Head of caudate nucleus (tissue), 42 donors: ENCODE results near the gene ANKRD13D.
A peak's percentile ranks its signal among the peaks of the same experiment; 100 is the strongest.

Source experiments
- DNase-seq, 42 donors: peaks; one replicate each; pipeline versions ENCODE4 v3.0.0 to v3.0.0-alpha.2; 2020 to 2021; ENCODE audit warnings: mixed read lengths in 7 of 42
- intact Hi-C: fragments of 100-400 bp; cut with DNase I; formaldehyde crosslinking; loops from one replicate; pipeline ENCODE4 v1.15.0; 2022

ANKRD13D gene

DNA sequence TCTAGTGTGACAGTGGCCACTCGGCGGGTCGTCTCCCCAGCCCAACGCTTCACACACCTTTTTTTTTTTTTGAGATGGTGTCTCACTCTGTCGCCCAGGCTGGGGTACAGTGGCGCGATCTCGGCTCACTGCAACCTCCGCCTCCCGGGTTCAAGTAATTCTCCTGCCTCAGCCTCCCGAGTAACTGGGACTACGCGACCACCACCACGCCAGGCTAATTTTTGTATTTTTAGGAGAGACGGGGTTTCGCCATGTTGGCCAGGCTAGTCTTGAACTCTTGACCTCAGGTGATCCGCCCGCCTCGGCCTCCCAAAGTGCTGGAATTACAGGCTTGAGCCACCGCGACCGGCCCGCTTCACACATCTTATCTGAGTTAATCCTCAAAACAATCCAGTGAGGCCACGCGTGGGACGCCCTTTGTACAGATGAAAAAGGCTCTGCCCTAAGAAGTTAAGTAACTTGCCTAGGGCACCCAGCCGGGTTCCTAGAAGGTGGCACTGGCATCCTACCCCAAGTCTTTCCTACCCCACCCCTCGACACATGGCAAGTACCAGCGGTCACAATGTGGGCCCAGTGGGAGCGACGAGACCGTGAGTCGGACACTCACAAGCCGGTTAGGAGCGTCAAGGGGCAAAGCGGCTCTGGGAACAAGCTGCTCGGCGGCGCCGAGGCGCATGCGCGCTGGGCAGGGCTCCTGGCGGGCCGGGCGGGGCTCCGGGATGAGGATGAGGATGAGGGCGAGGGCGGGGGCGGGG lies 28.0 kb upstream of the ANKRD13D start:
- peak in 41 of 42 donors; percentile 42 to 91 (median 74) for DNase-seq
- intact Hi-C loops: loop anchor here (10.0 kb wide), 1 partner anchor 114 kb away; the partner anchor contains the start of gene CLCF1

DNA sequence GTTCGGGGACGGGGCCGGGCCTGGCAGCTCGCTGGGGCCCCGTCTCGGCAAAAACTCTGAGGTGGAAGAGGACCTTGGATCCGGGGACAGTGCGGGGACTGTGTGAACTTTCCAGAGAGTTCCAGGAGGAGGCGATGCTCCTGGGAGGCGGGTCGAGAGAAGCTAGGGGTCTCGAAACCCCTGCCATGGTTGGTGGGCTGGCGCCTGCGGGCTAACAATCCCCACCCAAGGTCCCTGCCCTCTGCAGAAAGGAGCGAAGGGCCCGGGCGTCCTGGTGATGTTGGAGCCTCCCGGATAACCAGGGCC lies 27.5 kb upstream of the ANKRD13D start:
- intact Hi-C loops: loop anchor here (10.0 kb wide), 1 partner anchor 113 kb away; the partner anchor contains the start of gene CLCF1
- DNase-seq: peak in 2 of 42 donors; percentile 27 to 62

DNA sequence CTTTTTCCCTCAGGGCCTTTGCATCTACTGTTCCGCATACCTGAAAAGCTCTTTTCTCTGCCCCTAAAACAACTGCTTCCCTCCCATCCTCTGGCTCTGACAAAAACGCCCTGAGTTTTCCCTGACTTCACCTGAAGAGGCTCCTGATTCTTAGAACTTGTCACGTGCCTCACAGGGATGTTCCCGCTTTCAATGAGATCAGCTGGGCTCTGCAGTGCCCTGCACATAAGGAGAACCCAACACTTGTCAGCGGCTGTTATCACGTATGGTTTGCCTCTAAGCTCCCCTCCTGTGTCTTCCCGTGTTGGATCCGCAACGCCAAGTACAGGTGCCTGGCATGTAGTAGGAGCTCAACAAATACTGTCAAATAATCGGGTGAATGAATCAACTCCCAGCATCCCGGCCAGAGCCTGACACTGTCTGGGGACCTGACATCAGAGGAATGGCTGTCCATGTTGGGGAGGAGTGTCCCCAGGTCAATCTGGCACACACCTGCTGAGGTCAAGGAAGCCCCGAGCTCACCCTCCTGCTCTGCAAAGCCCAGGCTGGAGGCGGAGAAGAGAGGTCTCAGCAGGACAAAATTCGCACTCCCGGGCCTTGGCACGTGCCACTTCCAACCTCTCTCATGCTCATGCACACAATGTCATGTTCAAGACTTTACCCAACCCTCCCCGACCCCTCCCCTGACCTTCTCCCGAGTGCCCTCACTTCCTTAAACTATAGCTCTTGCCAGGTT lies 27.0 kb upstream of the ANKRD13D start:
- DNase-seq: peak in 8 of 42 donors; percentile 23 to 57 (median 36)
- intact Hi-C loops: loop anchor here (10.0 kb wide), 1 partner anchor 113 kb away; the partner anchor contains the start of gene CLCF1

DNA sequence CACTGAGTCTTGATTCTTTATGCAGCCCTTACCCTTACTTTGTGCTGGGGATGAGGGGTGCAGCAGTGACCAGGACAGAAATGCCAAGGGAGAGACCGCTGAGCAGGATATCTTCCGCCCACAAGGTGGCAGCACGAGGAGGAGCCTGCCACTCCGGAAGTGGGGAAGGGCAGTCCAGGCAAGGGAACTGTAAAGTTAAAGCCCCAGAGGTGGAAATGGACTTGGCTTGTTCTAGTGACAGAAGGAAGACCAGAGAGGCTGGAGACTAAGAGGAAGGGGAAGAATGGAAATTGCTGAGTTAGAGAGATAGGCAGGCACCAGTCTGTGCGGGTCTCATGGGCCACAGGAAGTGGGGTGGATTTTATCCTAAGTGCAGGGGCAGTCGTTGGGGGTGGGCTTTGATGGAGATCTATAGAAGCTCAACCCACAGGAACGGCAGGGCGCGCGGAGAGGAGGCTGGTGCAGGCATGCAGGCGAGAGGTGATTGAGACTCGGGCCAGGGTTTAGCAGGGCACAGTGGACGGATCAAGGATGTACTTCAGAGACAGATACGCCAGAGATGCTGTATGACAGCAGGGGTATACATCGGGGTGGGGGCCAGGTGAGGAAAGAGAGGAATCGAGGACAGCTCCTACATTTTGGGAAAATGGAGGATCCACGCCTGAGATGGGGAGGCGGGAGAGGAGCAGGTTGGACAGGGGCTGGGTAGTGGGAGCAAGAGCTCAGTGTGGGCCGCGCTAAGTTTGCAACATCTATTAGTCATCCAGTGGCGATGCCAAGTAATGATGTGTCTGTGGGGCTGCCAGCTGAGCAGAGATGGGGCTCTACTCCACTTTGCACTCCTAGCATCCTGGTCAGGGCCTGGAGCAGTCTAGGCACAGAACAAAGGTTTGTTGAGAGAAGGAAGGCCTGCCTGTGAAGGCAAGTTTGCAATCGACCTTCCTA lies 26.1 kb upstream of the ANKRD13D start:
- intact Hi-C loops: loop anchor here (10.0 kb wide), 1 partner anchor 112 kb away; the partner anchor contains the start of gene CLCF1
- peak; percentile 61 to 93 (median 82) for DNase-seq

DNA sequence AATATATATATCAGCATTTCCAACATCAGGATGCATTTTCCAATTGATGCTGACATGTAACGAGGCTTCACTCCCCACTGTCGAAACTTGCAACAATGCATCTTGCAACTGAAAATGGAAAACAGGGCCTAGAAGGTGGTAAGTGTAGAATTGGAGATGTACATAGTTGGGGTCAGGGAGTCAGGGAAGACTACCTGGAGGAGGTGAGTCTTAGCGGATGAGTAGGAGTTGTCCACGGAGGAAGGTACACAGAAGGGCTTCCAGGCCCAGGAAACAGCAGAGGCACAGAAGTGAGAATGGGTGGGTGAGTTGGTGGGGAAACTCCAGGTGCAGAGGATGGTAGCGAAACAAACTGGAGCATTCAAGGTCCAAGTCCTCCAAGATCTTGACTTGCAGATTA lies 24.8 kb upstream of the ANKRD13D start:
- intact Hi-C loops: loop anchor here (2.0 to 10.0 kb wide), 2 partner anchors 53 to 111 kb away; partner anchors contain the start of gene CLCF1
- DNase-seq: no peak

DNA sequence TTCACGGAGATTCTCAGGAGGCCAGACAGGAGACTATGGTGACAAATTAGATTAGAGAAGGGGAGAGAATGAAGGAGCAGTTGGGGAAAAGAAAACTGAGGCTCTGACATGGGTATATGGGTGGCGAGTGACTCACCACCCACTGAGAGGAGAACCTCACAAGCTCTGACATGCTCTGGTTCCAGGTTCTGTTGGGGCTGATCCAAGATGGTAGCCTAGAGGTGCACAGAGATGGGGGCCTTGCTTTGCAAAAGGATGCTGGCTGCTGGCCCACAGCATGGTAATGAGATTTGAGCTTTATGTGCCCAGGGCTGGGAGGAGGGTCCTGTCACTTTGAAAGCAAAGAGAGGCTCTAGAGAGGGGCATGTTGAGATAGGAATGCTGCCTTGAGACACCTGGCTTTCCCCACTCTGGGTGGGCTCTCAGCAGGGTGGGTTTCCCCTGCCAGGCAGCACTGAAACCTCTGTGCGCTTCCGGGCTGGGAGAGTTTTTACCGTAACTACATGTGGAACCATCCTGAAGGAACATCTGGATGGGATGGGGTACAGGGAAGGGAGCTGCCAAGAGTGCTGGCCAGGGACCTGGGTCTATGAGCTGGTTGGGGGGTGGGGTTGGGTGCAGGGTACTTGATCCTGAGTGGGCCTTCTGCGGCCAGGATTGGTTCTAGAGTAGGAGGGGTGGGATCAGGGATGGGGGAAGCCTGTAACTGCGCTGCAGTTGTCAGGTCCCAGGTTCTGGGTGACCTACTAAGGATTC lies 24.0 kb upstream of the ANKRD13D start:
- peak in 3 of 42 donors; percentile 1 to 26 (median 2) for DNase-seq
- intact Hi-C loops: loop anchor here (2.0 to 10.0 kb wide), 2 partner anchors 52 to 110 kb away; partner anchors contain the start of gene CLCF1

DNA sequence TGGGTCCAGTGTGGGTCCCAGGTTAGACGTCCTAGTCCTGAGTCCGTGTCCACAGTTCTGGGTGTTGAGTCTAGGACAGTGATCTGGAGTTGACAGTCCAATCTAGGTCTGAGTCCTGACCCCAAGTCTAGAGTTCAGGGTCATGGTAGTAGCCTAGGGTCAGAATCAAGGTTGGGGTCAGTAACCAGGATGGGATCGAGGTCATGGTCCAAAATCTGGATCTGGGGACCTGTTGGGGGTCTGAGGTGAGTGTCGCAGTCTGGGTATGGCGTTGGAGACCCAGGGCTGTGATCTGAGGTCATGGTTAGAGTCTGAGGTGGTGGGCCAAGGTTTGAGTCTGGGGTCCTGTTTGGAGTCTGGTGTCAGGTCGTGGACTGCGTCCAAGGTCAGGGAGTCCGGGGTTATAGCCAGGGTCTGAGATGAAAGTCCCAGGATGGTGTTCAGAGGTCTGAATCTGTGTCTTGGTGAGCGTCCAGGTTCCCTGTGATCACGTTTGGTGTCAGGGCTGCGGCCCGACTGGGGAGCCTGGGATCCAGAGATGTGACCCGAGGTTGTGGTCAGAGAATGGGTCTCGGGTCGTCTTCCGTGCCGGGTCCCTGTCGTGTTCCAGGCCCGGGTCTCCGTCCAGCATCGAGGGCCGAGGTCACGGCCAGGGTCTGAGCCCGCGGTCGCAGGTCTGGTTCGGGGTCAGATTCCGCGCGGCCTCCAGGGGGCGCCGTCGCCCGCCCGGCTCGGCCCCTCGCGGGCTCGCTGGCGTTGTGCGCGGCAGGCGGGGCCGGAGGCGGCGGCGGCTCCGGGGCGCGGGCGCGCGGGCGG lies 23.3 kb upstream of the ANKRD13D start:
- DNase-seq: peak in 41 of 42 donors; percentile 48 to 92 (median 82)
- intact Hi-C loops: loop anchor here (2.0 to 10.0 kb wide), 2 partner anchors 51 to 109 kb away; partner anchors contain the start of gene CLCF1

DNA sequence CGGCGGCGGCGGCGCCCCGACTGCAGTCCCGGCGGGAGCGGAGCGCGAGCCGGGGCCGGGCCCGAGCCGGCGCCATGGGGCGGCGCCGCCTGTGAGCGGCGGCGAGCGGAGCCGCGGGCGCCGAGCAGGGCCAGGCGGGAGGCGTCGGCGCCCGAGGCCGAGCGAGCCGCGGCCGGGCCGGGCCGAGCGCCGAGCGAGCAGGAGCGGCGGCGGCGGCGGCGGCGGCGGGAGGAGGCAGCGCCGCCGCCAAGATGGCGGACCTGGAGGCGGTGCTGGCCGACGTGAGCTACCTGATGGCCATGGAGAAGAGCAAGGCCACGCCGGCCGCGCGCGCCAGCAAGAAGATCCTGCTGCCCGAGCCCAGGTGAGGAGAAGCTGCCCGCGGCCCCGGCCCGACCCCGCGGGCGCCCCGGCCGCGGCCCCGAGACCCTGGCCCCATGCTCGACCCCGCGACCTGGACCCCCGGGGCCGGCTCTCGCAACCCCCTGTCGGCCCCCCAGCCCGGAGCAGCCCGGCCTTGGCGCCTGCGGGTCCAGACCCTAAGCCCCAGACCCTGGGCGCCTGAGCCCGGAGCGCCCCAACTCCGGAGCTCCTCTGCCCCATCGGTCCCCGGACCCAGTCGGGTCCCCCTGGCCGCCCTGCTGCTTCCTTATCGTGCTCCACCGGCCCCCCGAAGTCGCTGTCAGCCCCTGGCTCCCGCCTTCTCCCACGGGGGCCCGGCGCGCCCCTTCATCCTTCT lies 22.5 kb upstream of the ANKRD13D start, which contains the start of gene GRK2:
Gene GRK2 (plus strand): TSS at position 25 of the 739 bp plus-strand sequence. CDS start 227 bp downstream, at position 252.
- DNase-seq: peak in 6 of 42 donors; percentile 9 to 43 (median 20)

DNA sequence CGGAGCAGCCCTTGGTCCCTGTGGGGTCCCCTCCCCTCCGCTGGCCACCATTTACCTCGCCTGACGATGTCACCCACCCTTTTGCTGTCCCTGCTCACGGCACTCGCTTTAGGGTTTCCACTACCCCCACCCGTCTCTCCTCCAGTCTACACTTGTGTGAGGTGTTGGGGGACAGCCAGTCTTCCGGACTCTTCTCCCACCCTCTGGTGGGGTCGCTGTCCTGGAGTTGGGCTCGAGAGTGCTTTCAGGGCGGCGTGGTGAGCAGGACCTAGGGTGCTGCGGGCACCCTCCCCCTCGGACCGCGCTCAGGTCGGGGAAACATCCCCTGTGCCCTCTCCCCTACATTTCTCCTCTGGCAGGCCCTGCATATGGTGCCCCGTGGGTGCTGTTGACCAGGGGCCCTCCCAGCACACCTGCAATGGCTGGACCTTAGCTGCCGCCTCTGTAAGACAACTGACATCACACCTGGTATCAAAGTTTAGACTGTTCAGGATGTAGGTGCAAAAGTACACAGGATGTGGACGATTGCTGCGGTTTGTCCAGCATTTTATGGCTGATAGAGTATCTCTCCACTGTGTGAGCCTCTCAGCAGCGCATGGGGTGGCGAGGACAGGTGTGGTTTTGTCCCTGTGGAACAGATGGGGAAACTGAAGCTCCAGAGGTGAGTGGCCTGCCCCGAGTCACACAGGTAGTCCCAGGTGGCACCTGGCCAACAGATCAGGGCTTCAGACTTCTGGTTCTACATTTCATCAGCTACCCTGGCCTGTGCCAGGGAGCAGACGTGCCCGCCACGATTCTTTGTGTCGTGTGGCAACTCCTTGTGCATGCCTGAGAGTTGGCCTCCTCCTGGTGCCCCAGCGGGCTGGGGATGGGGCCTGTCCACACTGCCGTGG lies 21.7 kb upstream of the ANKRD13D start:
- peak in 5 of 42 donors; percentile 6 to 30 (median 19) for DNase-seq
- intact Hi-C loops: loop anchor here (10.0 kb wide), 1 partner anchor 107 kb away; the partner anchor contains the start of gene CLCF1

More for the DNA sequence above, 22.5 kb upstream of the ANKRD13D start, which contains the start of gene GRK2:
- intact Hi-C loops: loop anchor here (10.0 kb wide), 1 partner anchor 108 kb away; the partner anchor contains the start of gene CLCF1

DNA sequence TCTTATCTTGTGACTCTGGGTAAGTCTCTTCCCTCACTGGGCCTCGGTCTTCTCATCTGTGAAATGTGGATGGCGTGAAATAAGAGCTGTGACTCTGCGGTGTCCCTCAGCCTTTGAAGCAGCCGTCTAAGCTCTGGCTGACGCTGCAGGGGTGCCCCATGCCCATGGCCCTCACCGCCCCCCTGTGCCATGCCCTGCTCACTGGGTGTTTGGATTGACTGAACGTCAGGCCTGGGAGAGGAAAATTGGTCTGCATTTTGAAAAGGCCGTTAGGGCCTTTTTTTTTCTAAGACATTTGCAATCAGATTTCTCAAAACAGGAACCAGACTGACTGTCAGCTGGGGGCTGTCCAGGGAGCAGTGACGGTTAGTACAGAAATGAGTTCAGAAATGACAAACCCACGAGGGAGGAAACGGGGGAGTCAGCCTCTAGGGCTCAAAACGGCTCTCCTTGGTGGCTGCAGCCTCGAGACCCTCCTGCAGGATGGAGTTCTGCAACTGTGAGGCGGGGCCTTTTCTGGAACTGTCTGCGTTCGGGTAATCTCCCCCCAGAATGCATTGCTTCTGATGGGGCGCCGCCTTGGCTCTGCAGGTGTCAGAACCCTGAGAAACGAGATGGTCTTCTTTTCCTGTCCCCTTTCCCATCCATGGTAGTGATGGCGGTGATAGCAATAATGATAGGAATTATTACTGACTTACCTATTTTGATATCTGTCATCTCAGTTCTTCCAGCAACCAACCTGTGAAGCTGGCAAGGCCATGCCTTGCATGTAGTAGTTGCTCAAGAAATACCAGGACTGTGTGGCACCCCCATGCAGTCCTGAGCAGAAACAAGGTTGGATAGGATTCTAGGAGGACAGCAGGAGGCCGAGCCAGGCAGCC lies 20.8 kb upstream of the ANKRD13D start:
- intact Hi-C loops: loop anchor here (10.0 kb wide), 1 partner anchor 106 kb away; the partner anchor contains the start of gene CLCF1
- peak in 5 of 42 donors; percentile 2 to 43 (median 18) for DNase-seq

DNA sequence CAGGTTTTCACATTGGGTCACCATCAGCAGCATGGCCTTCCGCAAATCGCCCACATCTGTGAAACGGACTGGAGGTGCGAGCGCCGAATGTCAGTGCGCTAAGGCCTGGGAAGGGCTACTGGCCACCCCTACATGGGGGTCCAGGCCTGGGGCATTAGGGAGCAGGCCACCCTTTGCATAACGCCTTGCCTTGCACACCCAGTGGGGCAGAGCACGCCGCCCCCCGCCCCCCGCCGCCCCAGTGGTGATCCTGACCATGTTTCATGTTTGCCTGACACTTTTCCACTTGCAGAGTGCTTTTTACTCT lies 20.2 kb upstream of the ANKRD13D start:
- intact Hi-C loops: loop anchor here (10.0 kb wide), 1 partner anchor 106 kb away; the partner anchor contains the start of gene CLCF1
- peak in 2 of 42 donors; percentile 4 to 24 for DNase-seq

DNA sequence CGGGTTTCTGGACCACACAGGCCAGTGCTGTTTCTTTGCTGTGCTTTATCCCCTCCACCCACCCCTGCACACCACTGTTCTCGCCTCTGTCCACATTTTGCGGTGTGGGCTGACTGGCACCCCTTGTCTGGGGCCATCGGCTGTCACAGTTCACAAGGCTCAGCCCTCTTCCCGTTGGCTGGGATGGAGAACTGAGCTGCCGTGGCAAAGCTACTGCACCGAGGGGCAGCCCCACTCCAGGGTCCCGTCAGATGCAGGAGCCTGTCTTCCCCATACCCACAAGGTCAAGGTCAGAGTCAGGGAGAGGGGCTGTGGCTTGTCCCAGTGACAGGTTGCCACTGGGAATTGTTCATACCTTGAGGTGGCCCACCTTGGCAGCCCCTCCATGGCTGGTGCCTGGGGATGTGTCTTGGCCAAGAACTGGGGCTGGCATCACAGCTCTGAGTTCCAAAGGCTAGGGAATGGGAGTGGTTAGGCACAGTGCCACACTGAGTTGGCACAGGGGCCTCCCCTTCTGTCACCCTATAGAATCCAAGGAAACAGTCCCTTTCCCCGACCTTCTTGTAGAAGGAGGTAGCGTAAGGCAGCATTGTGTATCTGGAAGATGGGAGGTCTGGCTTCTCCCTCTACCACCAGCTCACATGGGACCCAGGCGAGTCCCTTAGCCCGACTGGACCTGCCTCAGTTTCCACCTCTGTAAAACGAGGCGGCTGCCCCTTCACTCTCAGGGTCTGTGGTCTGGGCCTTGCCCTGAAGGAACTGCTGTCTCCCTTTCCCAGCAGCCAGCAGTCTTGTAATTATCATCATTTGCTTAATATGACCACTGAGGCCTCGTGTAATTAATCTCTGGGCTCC lies 19.5 kb upstream of the ANKRD13D start:
- intact Hi-C loops: loop anchor here (10.0 kb wide), 1 partner anchor 105 kb away; the partner anchor contains the start of gene CLCF1
- peak in 3 of 42 donors; percentile 3 to 26 (median 17) for DNase-seq
